CD1c-positive myeloid dendritic cell (primary cell): ENCODE data around the gene TUBB.

Source experiments
- DNase-seq: peaks from one replicate; pipeline ENCODE4 v3.0.0-alpha.2; 2016; ENCODE audit errors: extremely low spot score

Gene TUBB

DNA sequence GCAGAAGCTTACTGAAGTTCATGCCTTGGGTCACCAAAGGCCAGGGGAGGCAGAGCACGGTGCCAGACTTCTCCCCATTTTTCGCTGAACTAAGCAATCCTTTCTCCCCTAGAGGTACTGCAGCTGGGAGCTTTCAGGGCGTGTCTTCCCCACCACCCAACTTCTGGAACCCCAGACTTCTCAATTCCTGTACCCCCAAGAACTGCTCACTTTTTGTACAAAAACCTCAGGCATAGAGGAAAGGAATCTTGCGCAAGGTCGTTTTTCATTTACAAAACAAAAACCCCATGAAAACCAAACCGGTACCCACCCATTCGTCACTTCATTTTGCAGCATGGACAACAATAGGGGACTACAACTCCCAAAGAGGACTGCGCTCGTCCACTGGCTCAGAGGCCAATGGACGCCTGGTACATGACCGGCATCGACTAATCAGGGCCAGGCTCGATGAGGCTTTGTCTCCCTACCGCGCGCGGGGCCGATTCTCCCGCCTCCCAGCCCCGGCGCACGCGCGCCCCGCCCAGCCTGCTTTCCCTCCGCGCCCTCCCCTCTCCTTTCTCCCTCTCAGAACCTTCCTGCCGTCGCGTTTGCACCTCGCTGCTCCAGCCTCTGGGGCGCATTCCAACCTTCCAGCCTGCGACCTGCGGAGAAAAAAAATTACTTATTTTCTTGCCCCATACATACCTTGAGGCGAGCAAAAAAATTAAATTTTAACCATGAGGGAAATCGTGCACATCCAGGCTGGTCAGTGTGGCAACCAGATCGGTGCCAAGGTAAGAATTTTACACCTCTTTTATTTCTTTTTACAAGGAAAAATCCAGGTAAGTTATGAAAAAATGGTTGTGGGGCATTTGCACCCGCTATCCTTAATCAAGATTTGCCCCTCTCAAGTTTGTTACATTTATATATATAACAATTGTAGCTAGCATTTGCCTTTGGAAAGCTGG lies at the start of gene TUBB:
TSS of gene TUBB (plus strand) at position 562 of the 947 bp plus-strand sequence. CDS start at position 717, 155 bp downstream.
- DNase-seq, result peak; percentile 98

DNA sequence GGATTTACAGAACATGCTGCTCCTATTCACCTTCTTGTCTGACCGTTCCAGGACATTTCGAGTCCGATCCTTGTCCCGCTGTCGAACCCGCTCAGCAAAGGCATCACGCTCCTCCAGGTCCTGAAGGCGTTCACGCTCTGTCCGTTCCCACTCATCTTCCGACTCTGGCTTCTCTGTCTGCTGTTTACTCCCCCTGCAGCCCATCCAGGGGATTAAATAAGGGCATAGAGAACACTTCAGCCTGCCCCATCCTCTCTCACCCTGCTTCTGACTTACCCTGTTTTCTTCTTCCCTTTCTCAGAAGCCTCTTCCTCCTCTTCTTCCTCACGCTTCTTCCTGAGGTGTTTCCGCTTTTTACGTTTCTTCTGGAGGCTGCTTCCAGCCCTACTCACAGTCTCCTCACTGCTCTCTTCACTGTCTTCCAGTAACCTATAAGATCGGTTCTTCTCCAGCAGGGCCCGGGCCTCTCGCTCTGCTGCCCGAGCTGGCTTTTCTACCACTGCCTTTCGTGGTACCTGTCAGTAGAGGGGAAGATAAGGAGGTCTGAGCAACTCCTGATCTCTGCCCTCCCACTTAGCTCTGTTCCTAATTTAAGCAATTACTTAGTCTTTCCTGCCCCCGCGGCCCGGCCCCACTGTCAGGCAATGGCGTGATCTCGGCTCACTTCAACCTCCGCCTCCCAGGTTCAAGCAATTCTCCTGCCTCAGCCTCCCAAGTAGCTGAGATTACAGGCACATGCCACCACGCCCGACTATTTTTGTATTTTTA lies 49.2 kb upstream of the TUBB start:
- DNase-seq, result no peak

DNA sequence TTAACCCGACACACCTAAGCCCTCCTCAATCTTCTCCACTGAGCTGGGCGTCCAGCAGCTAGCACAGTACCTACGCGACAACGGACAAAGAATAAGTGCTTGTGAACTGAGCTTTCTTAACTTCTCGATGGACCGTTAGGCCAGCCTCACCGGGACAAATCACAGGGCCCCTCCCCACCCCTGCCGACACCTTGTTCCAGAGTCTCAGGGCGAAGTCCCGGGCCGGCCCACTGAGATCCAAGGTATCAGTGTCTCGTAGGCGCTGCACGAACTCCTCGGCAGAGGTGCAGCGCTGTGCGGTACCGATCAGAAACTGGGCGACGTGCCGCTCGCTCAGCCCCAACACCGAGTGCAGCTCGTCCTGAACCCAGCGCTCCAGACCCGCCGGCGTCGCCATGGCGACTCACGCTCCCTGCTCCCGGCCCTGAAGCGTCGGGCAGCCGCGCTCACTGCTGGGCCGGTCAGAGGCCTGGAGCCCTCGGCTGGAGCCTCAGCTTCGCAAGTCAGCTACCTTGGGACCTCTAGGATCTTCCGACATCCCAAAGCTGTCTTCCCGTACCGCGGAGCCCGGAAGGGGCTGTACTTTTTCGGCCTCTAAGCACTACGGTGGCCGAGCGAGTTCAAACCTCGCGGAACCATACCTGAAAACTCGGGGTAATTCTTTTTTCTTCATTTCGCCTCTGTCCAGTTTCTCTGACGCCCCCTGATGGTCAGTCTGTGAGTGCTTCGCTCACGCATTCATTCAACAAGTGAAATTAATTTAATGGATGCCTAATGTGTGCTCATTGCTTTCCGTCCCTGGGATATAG lies 47.5 kb upstream of the TUBB start, which contains the start of gene DHX16:
TSS of gene DHX16 (minus strand) at position 562 of the 809 bp plus-strand sequence. CDS start at position 397, 165 bp downstream.
- DNase-seq, result peak; percentile 96

DNA sequence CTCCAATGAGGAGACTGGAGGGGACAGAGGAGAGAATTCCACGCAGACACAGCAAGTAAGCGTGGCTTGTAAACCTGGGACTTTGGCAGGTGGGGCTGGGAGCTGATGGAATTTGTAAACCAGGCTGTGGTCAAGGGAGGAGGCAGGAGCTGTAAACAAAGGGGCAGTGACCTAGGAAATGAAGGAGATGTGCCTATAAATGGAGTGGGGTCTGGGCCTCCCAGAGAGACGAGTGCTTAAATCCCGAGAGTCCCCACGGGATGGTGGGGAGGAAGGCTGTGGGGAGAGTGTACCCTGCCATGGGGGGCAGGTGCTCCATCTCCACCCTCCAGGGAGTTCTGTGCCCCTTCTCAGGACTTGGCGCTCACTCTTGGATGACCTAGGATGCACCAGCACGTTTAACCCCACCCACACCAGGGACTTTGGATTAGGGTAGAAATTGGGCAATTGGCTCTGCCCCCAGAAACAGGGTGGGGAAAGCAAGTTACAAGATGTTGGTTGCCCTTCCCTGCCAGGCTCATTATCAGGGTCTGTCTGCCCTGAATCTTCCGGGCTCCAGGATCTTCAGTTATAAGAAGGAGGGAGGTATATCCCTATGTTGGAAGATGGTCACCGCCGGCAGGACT lies 43.4 kb upstream of the TUBB start:
- DNase-seq, result no peak

DNA sequence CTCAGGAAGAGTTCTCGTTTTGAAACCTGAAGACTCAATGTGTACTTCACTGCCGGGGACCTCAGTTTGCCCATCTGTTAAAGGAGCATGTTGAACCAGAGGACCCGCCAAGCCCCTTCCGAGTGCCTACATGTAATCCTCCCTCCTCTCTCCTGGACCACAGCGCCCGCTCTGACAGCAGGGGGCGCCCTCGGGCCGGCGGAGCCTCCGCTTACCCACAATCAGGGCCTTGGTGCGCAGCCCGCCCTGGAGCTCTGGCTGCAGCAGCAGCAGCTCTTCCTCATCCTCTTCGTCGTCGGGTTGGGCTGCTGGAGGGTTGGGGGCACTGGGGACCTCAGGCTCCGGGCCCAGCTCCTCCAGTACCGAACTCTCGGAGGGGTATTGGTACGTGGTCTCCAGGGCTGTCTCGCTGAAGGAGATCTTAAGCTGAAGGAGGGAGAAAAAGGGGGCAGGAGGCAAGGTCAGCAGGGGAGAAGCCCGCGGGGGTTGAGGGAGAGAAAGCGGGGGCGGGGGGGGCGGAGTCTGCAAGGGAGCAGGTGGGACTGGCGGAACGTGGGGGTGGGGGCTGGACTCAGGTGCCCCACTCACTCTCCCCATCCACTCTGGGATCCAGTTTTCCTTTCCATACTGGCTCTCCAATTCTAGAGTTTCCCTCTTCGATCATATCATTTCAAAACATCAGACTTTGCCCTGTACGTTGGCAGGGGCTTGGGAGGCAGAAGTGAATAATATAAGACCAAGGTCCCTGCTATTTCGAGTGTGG lies 41.0 kb upstream of the TUBB start:
- peak; percentile 91 for DNase-seq

DNA sequence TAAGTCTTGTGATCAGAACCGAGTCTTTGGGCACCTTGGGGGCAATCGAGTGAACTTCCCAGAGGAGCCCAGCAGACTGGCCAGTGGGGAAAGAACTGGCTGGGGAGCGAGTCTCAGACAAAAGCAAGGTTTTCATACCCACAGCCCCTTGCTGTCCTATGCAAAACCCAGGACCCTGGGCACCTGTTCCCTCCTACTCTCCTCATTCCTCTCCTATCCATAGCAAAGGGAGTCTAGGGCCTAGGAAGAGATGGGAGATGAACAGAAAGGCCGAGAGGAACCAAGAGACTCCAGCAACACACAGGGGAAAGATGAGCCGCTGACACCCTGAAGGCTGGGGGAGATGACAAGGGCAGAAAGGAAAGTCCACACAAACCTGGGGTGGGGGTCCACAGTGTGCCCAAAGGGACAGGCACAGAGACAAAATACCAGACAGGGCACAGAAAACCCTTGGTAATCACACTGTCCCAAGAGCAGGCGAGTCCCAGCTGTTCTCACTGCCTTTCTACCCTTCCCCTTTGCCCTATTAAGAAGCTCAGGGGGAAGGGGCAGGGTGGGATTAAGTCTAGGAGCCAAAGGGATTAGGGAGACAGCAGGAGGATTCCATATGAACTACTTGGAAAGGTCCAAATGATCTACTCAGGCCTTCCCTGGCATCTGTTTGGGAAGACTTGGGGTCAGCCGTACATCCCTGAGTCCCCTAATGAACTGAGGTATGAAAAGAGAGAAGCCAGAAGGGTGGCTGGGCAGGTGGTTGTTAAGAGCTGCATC lies 40.2 kb upstream of the TUBB start:
- DNase-seq, result no peak

DNA sequence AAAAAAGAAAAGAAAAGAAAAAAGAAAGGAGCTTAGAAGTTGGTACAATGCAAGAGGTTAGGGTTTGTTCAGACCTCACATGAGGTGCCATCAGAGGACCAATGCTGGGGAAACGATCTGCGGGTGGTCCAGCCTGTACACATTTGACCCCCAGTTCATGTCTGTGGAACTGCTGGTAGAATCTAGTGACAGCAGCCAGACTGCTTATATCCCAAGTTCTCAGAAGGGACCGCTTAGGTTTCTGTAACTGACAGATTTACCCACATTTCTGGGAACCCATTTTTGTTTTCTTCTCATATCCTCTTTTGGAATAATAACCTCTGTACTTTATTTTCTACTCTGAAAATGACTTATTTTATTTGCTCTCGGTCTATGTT lies 38.4 kb upstream of the TUBB start:
- no peak for DNase-seq

DNA sequence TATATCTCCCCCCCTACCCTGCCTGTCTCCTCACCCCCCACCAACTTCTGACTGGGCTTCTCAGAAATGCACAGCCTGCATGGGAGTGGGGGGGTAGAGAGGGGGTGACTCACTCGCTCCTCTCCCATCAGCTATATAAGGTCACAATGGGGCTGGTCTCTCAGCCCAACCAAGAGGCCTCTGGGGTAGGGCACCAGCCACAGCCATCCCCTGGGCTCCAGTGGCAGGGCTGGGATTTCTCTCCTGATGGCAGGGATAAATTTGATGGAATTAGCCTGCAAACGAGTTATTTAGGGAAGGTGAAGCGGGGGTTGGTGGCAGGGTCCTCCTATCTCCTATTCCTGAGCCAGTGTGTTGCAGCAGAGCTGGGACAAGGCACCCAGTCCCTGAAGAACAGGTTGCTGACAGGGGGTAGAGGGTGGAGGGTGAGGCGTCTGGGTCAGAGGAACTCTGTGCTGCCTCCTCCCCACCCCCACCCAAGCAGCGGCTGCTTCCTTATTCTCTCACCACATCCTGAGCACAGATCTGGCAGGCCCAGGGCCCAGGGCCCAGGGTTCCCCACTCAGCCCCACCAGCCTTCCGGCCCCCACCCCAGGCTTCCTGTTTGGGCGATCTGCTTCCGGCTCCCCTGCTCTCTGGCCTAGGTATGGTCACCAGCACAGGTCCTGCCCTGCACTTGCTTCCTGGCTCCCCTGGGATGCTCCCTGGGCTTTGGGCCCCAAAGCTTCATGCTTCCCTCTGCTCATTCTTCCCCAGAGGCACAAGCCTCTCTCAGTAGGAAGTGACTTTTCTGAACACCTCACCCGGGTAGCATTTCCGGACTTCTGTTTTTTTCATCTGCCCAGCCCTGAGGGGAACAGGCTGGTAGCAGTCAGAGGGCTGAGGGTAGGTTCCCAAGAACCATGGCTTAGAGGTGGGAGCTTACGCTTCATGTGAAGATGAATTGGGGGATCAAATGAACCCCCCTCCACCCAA lies 37.7 kb upstream of the TUBB start:
- peak; percentile 83 for DNase-seq

DNA sequence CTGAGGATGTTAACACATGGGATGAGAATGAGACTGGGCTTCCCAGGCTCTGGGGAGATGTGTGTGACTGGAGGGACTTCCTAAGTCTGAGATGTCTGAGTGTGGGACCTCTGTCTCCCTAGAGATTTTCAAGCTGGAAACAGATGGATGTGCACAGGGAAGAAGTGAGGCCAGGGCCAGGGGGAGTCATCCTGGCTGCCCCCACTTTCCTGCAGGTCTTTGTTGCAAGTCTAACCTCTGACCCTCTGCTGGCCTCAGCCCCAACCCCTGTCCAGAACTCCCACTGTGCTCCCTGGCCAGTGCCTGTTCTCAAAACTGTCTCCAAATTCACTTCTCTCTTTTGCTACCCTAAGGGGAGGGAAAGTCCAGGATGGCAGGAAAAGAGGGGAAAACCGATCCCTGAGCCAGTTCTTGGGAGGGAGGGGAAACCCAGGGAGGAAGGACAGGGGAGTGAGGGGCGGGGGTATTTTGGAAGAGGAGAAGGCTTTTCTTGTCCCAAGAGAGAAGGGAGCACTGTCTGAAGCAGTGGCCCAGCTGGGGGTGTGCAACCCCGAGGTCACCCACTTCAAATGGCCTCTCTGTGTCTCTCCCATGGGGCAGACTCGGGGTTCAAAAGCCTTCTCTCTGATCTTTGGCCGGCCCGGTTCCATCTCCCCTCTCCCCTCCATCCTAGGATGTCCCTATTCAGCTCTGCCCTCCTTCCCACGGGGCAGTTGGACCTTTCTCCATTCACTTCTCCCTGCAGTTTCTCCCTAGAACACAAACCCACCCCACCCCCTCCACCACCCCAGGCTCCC lies 36.8 kb upstream of the TUBB start:
- peak; percentile 35 for DNase-seq

DNA sequence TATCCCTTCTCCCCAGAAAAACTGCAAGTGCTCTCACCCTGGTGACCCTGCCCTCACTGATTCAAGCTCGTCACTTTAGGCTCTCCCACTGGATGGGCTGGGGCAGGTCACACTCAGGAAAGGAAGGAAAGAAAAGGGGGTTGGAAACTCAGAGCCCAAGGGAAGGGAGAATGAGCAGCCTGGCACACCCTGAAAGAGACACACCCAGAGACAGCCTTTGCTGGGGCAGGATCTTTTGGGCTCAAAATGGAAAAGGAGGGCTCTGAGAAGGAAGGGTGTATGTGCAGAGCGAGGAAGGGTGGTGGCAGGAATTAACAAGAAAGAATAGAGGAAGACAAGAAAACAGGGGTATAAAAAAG lies 36.2 kb upstream of the TUBB start:
- DNase-seq, result no peak

DNA sequence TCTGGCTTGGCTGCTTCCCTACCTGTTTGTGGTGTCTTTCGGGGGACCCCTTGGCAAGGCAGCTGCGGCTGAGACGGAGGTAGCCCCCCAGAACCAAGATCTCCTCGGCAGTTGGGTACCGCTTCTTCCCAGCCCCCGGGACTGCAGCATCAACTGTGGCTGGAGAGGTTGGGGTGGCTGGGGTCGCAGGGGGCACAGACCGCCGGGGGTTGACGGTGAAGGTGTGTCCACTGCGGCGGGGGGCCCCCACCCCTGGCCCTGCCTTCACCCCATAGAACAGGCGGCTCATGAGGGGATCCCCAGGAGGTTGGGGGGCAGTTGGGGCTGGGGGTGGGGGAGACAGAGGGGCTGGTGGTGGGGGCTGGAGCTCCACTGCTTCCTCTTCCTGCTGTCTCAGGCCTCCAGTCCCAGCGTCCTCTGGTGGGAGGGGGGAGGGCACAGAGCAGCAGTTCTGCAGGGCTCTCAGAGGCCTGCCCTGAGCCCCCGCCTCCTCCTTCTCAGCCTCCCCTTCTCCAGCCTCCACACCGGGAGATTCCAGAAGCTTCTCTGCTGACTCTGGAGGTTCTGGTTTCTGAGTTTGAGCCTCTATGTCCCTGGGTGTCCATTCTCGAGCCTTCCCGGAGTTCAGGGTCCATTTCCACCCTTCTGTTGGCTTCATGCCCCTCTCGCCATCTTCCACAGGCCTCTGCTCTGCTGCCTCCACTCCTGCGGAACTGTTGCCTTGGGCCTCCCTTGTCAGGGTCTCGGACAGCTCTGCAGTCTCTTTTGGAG lies 35.6 kb upstream of the TUBB start:
- DNase-seq, result peak; percentile 57

DNA sequence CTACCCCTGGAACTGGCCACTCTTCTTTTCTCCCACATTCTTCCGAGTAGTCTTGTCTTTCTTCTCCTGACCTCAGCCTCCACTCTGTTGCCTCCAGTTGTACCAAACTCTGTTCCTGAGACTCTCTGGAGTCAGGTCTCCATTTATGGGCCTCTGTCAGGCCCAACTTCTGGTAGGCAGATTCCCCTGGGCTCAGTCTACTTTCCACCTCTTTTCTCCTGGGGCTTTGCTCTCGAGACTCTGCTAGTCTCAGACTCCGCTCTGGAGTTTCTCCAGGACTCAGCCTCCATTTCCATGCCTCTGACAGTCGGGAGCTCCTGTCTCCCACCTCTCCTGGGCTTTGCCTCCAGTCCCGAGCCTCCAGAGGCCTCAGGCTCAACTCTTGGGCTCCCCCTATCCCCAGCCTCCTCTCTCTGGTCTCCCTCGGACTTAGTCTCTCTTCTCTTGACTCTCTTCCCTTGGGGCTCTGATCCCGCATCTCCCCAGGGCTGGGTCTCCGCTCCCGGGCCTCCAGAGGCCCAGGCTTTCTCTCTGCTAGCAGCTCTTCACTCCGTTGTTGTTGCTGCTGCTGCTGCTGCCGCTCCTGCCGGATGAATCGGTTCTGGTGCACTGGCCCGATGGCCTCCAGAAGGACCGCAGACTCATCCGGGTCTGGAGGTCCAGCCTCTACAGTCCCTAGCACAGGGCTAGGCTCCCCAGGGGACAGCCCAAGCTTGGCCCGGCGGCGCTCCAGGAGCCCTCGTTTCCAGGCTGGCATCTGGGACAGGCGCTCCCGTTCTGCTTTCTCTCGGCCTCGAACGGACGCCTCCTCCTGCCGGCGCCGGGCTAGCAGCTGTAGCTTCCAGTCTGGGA lies 34.8 kb upstream of the TUBB start:
- no peak for DNase-seq

DNA sequence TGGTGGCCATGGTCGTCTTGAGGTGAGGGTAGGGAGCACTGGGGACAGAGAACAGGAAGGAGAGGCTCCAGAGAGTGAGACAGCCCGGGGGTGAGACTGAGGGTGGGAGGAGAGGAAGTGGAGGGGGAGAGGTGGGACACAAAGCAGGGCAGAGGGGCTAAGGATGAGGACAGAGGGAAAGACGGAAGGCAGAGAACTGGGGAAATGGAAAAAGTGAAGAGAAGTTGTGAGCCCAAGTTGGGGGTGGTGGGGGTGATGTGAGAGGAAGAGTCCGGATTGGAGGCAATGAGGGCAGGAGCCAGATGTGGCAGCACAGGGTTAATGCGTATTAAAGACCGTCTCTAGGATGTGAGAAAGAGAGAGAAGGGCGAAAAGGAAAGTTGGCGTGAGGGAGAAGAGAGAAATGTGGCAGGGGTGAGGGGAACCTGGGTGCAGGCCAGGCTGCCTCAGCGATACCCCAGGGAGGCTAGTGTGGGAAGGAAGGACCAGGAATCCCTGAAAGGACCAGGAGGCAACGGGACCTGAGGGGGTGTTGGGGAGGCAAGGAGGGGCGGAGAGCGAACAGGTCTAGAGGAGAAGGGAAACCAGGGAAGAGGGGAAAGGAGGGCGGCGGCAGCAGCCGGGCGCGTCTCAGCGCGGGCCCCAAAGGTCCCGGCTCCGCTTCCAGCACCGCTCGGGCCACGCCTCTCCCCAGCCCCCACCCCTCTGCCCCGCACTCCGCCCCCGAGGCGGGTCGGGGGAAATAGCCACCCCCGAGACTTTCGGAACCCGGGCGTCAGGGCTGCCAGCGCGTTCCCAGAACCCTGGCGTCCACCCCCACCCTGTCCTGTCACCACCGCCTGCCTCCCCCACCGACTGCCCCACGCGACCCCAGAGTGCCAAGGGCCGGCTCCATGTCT lies 33.9 kb upstream of the TUBB start, which contains the start of gene PPP1R18:
TSS of gene PPP1R18 (minus strand) at position 637 of the 899 bp plus-strand sequence. CDS start at position 10, 627 bp downstream.
- peak; percentile 84 for DNase-seq

DNA sequence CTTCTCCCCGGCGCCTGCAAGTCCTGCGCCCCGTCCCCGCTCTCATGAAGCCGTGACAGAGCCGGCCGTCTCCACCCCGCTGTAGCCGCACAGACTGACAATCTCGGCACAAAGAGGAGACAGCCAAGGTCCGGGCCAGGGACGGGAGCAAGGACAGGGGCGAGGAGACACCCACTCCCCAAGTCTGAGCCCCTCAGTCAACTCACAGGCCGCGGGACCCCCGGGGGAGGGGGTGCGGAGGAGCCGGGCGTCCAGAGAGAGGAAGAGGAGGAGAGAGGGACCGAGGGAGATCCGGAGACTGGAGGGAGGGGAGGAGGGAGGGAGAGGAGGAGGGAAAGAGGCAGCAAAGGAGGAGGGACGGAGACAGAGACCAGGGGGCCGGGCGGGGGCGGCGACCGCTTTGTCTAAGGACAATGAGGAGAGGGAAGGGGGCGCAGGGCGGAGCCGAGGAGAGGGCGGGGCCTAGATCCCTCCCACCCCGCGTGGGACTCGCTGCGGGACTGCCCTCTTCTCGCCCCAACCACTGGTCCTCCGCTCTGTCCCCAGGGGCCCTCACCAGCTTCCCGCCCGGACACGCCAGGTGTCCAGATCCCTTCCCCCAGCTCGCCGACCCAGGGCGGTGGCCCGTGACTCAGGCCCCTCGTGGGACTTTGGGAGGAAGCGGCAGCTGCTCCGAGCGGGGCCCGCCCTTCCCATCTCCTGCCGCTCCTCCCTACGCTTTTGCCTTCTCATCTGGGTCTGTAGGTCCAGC lies 33.1 kb upstream of the TUBB start:
- peak; percentile 95 for DNase-seq
